Left renal cortex interstitium (tissue), 4 donors: Measurements from ENCODE around the gene SNRNP200. TPM values are rescaled to one million over a fixed set of nuclear protein-coding genes. Genes with fewer than 3 reads are reported as not detected.

Source experiments
- DNase-seq, 4 donors: peaks; one replicate each; pipeline ENCODE4 v3.0.0-alpha.2; 2013; ENCODE audit warnings: low read depth in 4 of 4, low spot score in 2 of 4, missing footprints in 1 of 4
- polyA plus RNA-seq, 4 donors: library from polyadenylated mRNA; unstranded; fragments of 120-200 nt; gene quantifications; one replicate each; pipeline ENCODE4 v1.2.1, GENCODE V29; 2013; ENCODE audit not compliant: insufficient read length in 4 of 4

Gene SNRNP200
- polyA plus RNA-seq, result 100 to 1,000 TPM; 177 to 201 (median 189) TPM

- DNase-seq, result peak in 3 of 4 donors; percentile 62 to 78 (median 73)
Observed at GRCh38 chr2:96305091-96305978, at the start of gene SNRNP200. SNRNP200 (minus strand) TSS chr2:96305546; CDS start chr2:96305437, 109 bp downstream.

GRCh38 chr2:96354492-96354891, 49.1 kb upstream of the SNRNP200 start:
- DNase-seq, result no peak

GRCh38 chr2:96353606-96354101, 48.3 kb upstream of the SNRNP200 start:
- DNase-seq, result no peak

GRCh38 chr2:96353032-96353561, 47.8 kb upstream of the SNRNP200 start:
- DNase-seq, result no peak

DNA sequence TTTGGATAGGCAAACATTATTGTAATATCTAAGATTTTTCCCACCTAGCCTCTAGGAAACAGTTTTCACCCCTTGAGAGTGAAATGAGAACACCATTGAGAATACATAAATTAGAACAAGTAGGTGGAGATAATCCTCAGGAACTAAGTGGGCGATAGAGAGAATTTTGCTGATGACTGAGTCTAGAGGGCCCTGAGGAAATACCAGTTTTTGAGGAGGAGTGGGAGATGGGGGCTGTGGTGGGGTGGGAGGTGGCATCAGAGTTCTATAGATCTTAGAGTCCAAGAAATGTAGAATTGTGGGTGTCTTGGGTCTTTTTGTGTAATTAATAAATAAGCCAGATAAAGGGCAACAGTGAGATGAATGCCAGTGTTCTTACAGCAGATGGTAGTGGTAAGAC, 42.0 kb upstream of the SNRNP200 start:
- DNase-seq, result no peak

DNA sequence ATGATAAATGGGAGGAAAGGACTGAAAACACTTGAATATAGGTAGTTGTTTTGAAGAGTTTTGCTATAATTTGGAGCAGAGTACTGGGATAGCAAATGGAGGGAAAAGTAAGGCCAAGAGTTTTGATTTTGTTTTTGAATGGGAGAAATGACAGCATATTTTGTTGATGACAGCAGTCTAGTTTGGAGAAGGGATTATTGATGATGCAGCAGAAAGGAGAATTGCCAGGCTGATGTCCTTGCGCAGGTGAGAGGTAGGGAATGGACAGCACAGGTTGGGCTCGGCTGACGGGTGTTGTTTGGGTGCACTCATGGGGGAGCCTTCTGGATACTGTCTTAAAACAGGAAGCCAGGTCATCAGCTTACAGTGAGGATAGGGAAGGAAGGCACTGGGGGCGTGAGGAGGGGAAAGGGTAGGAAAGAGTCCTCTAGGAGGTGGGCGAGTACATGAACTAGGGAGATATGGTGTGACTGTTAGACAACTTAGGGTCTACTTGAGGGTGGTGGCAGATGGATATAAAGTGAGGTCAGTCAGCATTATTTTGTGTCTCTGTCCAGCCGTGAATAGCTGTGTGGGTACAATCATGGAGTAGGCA, 40.6 kb upstream of the SNRNP200 start:
- no peak for DNase-seq

- no peak for DNase-seq
Observed at GRCh38 chr2:96345438-96345837, 40.1 kb upstream of the SNRNP200 start.

- no peak for DNase-seq
Observed at GRCh38 chr2:96344011-96344410, 38.7 kb upstream of the SNRNP200 start.

- DNase-seq, result no peak
Observed at GRCh38 chr2:96342085-96342484, 36.7 kb upstream of the SNRNP200 start.

DNA sequence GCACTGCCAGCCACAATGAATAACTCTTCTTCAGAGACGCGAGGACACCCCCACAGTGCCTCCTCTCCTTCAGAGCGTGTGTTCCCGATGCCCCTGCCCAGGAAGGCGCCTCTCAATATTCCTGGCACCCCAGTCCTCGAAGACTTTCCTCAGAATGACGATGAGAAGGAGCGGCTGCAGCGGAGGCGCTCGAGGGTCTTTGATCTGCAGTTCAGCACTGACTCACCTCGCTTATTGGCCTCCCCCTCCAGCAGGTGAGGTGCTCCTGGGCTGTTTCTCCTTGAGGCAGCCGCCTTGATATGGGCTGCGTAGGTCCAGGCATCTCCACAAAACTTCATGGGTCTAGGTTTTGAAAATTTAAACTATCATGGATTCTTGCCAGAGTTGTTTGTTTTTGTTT, 36.3 kb upstream of the SNRNP200 start:
- no peak for DNase-seq

- no peak for DNase-seq
Observed at GRCh38 chr2:96340493-96341414, 35.4 kb upstream of the SNRNP200 start.

GRCh38 chr2:96336873-96337272, 31.5 kb upstream of the SNRNP200 start:
- DNase-seq, result no peak

DNA sequence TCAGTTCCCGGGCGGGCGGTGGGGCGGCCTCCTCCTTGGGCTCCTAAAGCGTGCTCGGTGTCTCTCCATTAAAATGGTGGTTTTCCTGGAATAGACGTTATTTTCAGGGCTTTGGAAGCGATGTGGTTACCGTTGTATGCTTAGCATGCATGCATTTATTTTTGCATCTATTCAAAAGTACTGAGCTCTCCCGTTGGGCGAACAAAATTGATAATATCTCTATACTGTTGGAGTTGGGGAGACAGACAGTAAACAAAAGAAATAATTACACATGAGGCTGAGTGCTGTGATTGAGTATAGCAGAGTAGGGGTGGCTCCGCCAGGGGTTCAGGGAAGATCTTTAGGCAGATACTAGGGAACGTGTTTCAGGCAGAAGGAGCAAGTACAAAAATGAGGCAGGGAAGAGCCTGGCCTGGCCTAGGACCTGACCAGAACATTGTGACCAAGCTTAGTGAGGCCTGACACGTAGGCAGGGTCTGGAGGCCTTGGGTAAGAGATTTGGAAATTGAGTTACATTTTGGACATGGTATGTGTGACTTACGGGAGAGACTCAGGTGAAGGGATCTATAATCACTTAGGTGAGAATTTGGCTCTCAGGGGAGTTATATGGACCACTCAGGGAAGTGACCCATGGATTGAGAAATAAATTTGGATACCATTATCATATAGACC, 30.9 kb upstream of the SNRNP200 start:
- DNase-seq, result no peak

GRCh38 chr2:96333708-96334107, 28.4 kb upstream of the SNRNP200 start:
- no peak for DNase-seq

GRCh38 chr2:96330407-96330806, 25.1 kb upstream of the SNRNP200 start:
- DNase-seq, result no peak

GRCh38 chr2:96329874-96330273, 24.5 kb upstream of the SNRNP200 start:
- no peak for DNase-seq

GRCh38 chr2:96329456-96329855, 24.1 kb upstream of the SNRNP200 start:
- DNase-seq, result no peak

DNA sequence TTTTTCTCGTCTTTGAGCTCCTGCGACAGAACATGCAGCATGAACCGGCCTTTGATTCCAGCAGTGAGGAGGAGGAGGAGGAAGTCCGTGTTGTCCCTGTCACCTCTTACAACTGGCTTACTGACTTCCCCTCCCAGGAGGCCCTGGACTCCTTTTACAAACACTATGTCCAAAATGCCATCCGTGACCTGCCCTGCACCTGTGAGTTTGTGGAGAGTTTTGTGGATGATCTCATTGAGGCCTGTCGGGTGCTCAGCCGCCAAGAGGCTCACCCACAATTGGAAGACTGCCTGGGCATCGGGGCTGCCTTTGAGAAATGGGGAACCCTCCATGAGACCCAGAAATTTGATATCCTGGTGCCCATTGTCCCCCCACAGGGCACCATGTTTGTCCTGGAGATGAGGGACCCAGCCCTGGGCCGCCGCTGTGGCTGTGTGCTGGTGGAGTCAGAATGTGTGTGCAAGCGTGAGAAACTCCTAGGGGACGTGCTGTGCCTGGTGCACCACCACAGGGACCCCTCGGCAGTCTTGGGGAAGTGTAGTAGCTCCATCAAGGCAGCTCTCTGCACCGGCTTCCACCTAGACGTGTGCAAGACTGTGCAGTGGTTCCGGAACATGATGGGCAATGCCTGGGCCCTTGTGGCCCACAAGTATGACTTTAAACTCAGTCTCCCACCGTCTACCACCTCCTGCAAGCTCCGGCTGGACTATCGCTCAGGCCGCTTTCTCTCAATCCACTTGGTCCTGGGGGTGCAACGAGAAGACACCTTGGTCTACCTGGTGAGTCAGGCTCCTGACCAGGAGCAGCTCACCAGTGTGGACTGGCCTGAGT, 21.9 kb upstream of the SNRNP200 start:
- DNase-seq, result no peak

DNA sequence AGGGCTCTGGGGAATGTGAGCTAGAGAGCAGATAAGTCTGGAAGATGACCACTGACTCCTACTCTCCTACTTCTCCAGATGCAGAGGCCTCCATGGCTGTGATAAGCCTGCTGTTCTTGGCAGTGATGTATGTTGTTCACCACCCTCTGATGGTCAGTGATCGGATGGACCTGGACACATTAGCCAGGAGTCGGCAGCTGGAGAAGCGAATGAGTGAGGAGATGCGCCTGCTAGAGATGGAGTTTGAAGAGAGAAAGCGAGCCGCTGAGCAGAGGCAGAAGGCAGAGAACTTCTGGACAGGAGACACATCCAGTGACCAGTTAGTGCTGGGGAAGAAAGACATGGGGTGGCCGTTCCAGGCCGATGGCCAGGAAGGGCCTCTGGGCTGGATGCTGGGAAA, 21.2 kb upstream of the SNRNP200 start:
- DNase-seq, result no peak
